HG02678 (cell line): ENCODE data around the gene SFXN3.
"Not testable (repeated sequence)": the region's sequence is repeated elsewhere in the genome, so short reads cannot be mapped to it uniquely, and the experiment has no call there.

Experiments
- ATAC-seq: cut with Tn5 transposase; IDR thresholded peaks from one replicate; pipeline ENCODE4 v1.9.1; 2021; ENCODE audit warnings: mild to moderate bottlenecking, moderate library complexity; ENCODE audit not compliant: unreplicated experiment

SFXN3 gene

DNA sequence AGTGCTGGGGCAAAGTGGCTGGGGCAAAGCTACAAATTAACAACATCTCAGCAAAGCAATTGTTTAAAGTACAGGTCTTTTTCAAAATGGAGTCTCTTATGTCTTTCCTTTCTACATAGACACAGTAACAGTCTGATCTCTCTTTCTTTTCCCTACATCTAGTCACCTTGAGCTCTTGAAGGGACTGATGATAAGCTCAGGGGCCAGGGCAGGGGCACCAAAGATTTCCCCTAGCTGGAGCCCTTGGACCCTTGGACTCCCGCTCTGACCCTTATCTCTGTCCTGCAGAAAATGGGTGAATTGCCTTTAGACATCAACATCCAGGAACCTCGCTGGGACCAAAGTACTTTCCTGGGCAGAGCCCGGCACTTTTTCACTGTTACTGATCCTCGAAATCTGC is 3.4 kb downstream of the SFXN3 start:
- not testable (repeated sequence) for ATAC-seq

DNA sequence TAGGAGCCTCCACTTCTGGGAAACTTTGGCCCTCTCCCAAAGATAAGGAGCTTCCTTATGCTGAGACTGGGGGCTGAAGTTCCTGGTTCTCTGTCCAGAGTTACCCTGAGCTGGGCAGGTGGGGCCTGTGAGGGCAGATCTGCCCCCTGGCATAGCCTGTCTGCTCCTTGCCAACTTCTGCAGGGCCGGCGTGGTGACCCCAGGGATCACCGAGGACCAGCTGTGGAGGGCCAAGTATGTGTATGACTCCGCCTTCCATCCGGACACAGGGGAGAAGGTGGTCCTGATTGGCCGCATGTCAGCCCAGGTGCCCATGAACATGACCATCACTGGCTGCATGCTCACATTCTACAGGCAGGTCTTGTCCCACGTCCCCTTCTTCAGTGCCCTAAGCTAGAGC is 4.3 kb downstream of the SFXN3 start:
- ATAC-seq, result no peak

GRCh38 chr10:101035916-101036702 is 5.1 kb downstream of the SFXN3 start:
- ATAC-seq, result no peak

GRCh38 chr10:101036726-101037125 is 5.7 kb downstream of the SFXN3 start:
- no peak for ATAC-seq

DNA sequence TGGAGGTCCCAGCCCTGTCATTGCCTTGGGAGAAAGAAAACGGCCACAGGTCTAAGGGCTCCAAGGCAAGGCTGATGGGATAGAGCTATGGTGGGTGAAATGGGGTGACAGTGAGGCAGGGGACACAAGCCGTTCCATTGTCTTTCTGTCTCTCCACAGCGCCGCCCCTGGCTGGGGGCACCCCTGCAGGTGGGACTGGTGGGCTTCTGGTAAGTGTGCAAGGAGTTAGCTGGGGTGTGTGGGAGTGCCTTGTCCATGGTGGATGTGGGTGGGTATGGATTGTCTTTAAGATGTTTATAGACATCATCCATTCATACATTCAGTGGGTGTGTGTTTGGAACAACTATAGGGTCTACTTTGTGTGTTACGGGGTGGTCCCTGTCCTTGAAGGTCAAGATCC is 7.5 kb downstream of the SFXN3 start:
- ATAC-seq, result no peak

- no peak for ATAC-seq
Observed at GRCh38 chr10:101040061-101040460, 9.0 kb downstream of the SFXN3 start.

GRCh38 chr10:101040851-101041250 is 9.8 kb downstream of the SFXN3 start:
- ATAC-seq, result no peak

- peak; percentile 56 for ATAC-seq
Observed at GRCh38 chr10:101041252-101041761, 10.3 kb downstream of the SFXN3 start.

DNA sequence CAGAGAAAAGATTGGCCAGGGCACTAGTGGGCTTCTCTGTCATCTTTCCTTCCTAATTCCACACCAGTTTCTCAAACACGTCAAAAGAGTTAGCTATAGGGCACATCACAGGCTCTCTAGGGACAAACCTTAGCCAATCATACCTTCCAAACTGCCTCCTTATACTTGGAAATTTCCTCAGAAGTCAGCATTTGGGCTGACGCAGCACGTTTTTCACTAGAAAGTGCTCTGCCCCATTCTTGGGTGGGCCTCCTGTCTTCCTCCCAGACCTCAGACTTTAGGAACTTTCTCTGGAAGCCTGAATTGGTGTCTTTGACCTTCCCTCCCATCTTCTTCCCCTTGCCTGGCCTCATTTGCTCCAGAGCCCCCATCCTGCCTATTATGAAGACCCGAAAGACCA is 11.1 kb downstream of the SFXN3 start:
- no peak for ATAC-seq

- ATAC-seq, result peak; percentile 95
Observed at GRCh38 chr10:101042667-101043362, 11.8 kb downstream of the SFXN3 start.

GRCh38 chr10:101043363-101043707 is 12.3 kb downstream of the SFXN3 start:
- ATAC-seq, result no peak

DNA sequence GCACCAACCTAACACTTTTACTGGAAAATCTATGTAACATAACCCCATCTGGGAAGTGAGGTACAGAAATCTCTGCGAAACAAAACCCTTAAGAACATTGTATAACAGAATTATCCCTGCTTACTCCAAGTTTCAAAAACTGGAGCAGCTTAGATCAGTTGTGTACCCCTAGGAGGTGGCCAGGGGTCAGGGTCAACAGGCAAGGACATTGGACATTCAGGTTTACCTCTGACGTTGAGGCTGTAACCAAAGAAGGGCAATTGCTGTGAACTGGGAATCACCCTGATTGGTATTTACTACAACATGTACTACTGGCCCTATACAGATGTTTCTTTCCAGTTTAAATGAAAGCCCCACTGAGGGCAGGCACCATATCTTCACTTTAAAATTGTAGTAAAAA is 13.1 kb downstream of the SFXN3 start:
- no peak for ATAC-seq

DNA sequence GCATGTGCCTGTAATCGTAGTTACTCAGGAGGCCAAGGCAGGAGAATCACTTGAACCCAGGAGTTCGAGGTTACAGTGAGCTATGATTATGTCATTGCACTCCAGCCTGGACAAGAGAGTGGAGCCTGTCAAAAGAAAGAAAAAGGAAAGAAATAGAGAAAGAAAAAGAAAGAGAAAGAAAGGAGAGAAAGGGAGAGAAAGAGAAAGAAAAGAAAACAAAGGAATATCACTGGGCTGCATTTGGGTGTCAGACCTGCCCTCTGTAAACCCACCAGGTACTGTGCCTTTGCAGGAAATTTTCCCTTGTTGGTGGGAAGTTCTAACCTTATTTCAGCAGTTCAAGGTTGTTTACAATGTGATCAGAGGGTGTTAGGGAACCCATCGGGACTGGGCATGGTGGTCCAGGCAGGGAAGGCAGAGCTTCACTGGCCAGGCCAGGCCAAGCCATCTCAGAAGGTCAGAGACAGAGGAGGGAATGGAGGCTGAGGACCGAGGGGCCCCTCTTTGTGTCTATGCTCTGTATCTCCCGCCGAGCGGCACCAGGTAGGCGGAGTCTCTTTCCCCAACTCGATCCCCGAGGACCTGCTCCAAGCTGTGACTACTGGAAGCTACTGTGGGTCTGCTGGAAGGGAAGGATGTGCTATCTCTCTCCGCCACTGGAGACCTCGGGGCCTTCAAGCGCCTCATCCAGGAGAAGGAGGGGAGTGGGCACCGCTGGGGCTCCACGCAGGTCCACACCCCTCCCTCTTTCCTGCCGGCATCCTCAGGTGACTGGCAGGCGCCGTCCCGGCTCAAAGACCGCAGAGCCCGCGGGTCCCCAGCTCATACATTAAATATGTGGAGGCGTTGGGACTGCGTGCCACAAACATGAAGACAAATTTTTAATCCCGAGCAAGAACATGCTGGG is 15.6 kb downstream of the SFXN3 start:
- no peak for ATAC-seq

DNA sequence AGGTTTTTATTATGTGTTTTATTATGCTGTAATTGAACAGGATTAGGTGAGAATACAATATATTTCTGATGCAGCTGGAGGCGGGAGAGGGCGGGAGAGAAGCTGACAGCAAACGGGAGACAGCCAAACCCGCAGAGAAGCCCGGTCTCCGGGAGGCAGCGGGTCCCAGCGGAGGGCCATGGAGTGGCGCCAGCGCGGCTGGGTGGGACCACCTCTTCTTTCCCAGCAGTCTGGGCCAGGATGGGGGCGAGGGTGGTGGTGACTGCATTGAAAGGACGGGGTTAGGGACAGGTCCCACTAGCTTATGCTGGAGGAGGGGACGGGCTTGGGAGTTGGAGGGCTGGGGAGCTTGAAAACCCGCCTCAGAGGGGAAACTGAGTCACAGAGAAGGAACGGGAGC is 16.2 kb downstream of the SFXN3 start:
- no peak for ATAC-seq

DNA sequence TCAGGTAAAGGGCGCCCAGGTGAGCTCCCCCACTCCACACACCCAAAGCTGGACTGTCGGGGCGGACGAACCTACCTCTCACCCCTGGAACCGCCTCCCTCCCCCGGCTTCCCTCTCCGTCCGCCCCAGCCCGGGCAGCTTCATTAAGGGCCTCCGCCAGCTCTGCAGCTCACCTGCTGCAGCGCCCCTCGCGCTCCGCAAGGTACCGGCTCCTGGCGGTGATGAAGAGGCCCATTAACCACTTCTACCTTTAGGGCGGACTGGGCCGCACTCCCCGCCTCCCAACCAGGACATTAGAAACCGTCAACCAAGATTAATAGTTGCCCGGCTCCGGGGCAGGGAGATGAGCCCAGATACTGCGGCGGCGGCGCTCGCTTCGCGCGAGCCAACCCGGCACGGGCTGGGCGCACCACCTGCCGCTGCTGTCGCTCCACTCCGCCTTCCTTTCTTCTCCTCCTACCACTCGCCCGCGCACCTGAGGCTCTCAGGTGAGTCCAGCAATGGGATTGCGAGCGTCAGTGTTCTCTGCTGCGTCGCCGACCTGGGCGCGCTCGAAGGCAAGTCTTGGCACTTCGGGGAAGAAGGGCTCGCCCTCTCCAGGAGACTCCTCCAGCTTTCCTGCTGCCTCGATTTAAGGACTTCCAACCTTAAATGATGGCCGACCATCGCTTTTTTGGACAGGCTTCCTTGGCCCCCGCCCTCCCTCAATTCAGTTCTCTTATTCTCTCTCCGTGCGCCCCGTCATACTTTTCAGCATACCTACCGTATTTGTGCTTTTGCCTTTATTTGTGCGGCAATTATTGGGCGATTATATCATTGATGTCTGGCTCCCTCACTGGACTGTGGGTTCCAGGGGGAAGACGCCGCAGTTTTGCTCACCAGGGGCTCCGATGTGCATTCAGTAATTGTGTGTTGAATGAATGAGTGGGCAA is 17.2 kb downstream of the SFXN3 start:
- ATAC-seq, result no peak

- ATAC-seq, result peak; percentile 76
Observed at GRCh38 chr10:101050208-101051069, 19.4 kb downstream of the SFXN3 start.

DNA sequence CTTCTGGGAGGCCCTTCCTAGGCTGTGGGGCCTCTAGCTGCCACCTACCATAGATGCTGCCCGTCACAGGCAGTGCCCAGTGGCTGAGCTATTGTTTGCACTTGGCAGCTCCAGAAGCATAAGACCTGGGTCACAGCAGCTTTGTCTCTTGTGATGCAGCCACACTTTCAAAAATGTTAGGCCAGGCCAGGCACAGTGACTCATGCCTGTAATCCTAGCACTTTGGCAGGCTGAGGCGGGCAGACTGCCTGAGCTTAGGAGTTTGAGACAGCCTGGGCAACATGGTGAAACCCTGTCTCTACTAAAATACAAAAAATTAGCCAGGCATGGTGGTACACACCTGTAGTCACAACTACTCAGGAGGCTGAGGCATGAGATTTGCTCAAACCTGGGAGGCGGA is 21.3 kb downstream of the SFXN3 start:
- ATAC-seq, result no peak

GRCh38 chr10:101053516-101053915 is 22.5 kb downstream of the SFXN3 start:
- ATAC-seq, result no peak

DNA sequence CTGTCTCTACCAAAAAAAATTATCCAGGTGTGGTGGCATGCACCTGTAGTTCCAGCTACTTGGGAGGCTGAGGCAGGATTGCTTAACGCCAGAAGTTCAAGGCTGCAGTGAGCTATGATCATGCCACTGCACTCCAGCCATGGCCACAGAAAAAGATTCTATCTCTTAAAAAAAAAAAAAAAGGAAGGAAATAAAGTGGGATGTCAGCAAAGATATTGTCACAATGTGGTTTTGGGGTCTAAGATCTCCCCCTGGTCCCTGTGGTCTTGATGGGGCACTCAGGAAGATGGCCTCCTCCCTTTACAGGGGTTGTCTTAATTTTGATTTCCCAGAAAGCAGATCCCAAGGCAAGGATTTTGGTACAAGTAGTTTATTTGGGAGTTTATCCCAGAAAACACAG is 23.3 kb downstream of the SFXN3 start:
- no peak for ATAC-seq
